ENCODE measurements around the gene TLNRD1.
"Not testable (repeated sequence)": the region's sequence is repeated elsewhere in the genome, so short reads cannot be mapped to it uniquely, and the experiment has no call there.

The TLNRD1 gene

DNA sequence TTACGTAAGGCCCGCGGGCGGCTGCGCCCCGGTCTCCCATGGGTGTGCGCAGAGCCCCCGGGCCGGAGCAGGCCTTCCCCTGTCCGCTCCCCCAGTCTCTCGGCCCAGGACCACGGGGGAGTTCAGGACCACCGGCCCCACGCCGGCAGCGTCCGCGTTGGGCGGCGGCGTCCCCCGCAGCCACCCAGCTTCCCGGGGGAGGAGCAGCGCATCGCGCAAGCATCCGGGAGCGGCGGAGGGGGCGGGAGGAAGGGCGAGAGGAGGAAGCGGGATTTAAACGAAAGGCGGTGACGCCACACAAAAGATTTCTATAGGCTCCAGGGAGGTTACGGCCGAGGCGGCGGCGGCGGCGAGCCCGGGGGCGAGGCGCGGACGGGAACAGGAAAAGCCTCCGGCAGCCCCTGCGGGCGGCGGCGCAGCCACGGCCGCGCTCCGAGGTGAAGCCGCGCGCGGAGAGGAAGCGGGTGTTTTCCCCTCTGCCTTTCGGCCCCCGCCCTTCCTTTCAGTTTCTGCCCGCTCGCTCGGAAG, at the start of gene TLNRD1:
Gene TLNRD1, plus strand, starts transcription at position 300 of the 528 bp plus-strand sequence. CDS start 1,349 bp downstream, outside the sequence.
- peak; percentile 94 for DNase-seq (ENCODE audit: low read depth)

DNA sequence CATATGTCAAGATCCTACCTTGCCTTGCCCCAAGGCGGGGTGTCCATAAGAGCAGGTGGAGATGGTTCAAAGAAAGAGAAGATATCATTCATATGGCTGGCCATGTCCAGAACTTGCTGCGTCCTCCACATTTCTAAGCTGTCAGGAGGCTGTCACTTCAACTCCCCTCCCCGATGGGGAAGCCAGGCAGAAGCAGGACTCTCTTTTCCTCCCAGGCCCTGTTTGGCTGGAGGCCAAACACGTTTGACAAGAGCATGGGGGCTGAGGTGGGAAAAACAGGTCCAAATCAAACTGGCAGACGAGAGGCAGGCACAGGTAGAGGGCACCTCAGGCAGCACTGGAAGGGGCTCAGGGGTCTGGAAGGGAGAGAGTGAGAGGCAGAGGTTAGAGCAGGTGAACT, 48.8 kb upstream of the TLNRD1 start:
- DNase-seq (ENCODE audit: low read depth), result no peak

DNA sequence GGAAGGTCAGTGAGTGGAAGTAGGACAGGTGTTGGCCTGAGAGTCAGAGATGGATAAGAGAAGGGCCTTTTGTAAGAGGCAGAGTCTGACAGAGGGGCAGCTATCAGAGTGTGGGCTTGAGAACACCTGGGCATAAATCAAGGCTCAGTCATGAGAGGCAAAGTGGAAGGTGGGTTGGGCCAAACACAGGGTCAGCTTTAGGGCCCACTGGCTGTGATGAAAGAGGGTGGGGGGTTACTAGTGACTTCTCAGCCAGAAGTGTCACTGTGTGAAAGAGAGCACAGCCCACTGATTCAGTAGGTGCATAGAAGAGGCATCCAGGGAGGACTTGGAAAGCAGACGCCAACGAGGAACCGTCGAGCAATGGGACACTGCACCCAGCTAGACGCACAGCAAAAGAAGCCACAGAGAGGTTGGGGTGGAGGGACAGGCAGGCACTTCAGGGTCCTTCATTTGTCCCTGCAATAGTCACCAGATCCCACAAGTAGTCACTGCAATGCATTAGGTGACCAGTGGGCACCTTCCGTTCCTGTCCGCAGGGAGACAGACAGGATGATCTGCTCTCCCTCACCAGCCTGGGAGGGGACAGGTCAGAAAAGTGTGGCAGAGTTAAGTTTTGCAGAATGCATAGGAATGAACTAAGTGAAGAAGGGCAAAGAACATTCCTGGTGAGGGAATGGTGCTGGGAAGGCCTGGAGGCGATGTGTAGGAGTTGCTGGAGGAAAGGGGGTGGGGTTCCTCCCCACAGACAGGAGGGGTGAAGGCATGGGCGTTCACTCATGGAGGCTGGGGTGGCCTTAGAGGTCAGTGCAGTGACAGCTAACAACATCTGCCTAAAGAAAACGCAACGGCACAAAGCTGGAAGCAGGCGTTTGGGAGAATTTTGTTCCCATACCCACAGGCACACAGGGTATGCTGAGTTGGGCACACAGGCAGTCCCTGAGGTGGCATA, 47.4 kb upstream of the TLNRD1 start:
- DNase-seq (ENCODE audit: low read depth), result no peak

DNA sequence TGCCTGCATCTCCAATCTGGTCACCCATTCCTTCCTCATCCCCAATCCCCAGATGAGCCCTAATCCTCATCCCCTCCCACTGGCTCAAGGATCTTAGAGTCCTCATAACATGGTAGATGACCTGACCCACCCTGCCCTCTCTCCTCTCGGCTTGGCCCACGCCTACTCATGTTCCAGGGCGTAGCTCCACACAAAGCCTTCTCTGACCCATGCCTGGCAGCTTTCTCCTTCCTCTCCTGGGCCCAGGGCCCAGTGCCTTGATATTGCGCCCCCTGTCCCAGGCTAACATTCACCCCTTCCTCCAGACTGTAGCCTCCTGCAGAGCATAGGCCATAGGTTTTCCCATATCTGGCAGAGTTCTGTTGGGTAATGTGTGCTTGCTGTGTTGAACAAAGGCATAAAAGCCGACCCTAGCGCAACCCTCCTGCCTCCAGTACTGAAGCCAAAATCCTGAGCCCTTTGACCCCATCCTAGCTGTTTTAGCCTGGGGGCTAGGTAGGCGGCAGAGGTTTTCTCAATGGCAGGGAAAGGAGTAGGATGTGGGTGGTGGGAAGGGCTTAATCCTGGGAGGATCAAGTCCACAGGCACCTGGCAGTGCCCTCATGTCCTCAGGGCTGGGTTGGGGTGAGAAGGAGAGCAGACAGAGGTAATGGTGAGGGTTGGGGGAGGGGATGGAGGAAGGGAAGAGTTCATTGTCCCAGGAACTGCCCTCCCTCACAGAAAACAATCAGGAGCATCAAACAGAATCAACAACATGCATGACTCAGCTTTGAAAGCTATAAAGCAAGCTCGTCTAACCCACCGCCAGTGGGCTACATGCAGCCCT, 46.6 kb upstream of the TLNRD1 start:
- no peak for DNase-seq (ENCODE audit: low read depth)

DNA sequence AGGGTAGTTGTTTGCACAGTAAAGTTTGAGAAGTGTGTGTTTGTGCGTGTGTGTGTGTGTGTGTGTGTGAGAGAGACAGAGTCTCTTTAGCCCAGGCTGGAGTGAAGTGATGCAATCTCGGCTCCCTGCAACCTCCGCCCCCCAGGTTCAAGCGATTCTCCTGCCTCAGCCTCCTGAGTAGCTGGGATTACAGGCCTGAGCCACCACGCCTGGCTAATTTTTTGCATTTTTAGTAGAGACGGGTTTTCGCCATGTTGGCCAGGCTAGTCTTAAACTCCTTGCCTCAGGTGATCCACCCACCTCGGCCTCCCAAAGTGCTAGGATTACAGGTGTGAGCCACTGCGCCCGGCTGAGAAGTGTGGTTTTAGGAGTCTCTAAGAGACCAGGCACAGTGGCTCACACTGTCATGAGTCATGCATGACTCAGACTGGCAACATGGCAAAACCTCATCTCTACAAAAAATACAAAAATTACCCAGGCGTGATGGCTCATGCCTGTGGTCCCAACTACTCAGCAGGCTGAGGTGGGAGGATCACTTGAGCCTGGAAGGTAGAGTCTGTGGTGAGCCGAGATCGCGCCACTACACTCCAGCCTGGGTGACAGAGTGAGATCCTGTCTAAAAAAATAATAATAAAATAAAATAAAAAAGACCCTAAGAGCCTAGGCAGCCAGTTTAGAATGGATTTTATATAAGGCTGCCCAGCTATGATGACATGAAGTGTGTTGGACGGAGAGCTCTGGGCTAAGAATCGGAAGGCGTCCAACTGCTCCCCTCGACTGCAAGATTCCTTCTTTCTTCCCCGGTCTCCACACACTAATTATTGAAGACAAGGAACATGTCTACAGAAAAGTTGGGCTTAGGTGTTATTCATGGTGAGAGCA, 44.9 kb upstream of the TLNRD1 start:
- DNase-seq (ENCODE audit: low read depth), result peak; percentile 78

DNA sequence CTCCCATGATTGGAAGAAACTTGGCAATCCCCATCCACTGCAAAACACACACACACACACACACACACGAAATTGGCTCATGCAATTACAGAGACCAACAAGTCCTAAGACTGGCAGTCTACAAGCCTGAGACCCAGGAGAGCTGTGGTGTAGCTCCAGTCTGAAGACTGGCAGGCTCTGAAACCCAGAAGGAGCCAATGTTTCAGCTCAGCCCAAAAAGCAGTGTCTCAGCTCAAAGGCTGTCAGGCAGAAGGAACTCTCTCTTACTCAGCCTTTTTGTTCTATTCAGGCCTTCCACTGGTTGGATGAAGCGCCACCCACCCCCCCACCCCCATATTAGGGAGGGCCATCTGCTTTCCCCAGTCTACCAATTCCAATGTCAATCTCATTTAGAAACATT, 43.2 kb upstream of the TLNRD1 start:
- DNase-seq (ENCODE audit: low read depth), result no peak

- no peak for DNase-seq (ENCODE audit: low read depth)
Measured at GRCh38 chr15:80957976-80958375, 42.7 kb upstream of the TLNRD1 start.

- DNase-seq (ENCODE audit: low read depth), result no peak
Measured at GRCh38 chr15:80958818-80959495, 41.8 kb upstream of the TLNRD1 start.

DNA sequence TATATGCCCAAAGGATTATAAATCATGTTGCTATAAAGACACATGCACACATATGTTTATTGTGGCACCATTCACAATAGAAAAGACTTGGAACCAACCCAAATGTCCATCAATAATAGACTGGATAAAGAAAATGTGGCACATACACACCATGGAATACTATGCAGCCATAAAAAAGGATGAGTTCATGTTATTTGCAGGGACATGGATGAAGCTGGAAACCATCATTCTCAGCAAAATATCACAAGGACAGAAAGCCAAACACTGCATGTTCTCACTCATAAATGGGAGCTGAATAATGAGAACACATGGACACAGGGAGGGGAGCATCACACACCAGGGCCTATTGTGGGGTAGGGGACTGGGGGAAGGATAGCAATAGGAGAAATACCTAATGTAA, 35.3 kb upstream of the TLNRD1 start:
- not testable (repeated sequence) for DNase-seq (ENCODE audit: low read depth)

GRCh38 chr15:80966431-80967197, 34.1 kb upstream of the TLNRD1 start:
- DNase-seq (ENCODE audit: low read depth), result no peak

DNA sequence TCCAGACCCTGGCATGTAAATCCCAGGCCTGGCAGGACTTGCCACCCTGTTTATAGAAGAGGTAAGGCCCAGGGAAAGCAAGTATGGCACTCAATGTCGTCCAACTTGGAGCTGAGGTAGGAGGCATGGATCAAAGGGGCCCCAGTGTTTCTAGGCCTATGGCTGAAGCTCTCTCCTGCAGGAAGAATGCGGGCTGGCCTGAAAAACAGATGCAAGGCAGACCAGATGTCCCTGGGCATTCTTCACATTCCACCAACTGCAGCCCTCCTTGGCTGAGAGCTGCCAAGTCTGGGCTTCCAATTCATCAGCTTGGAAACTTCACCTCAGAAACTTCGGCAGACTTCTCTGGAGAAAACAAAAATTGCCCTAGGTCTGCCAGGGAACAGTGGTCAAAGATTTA, 33.3 kb upstream of the TLNRD1 start:
- peak; percentile 72 for DNase-seq (ENCODE audit: low read depth)

- DNase-seq (ENCODE audit: low read depth), result no peak
Measured at GRCh38 chr15:80967991-80968510, 32.7 kb upstream of the TLNRD1 start.

GRCh38 chr15:80969316-80969715, 31.4 kb upstream of the TLNRD1 start:
- no peak for DNase-seq (ENCODE audit: low read depth)

DNA sequence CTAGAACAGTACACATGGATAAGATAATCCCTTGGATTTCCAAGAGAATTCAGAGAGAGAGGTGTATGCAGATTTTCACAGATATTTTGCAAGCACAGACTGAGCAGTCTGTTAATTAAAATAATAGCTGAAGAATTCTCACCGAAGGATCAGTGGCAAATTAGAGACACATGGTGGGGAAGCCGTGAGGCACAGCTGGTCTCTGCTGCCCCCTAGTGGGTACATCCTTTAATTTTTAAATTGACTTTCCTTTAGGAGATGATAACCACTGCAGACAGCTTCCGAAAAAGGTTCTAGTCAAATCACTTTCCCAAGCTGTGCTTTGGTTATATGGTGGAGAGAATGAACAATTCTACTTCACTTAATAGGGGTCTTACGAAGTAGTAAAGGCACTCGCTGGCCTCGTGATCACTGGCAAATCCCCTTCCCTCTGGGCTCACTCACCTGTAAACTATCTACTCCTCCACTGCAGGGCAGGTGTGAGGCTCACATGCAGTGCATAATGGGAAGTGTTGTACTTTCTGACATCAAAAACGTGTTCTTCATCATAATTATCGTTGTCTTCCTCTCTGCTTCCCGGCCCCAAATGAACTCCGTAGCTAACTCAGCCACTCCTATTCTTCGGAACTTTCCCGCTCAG, 30.6 kb upstream of the TLNRD1 start:
- DNase-seq (ENCODE audit: low read depth), result peak; percentile 54

GRCh38 chr15:80970658-80971057, 30.1 kb upstream of the TLNRD1 start:
- no peak for DNase-seq (ENCODE audit: low read depth)

DNA sequence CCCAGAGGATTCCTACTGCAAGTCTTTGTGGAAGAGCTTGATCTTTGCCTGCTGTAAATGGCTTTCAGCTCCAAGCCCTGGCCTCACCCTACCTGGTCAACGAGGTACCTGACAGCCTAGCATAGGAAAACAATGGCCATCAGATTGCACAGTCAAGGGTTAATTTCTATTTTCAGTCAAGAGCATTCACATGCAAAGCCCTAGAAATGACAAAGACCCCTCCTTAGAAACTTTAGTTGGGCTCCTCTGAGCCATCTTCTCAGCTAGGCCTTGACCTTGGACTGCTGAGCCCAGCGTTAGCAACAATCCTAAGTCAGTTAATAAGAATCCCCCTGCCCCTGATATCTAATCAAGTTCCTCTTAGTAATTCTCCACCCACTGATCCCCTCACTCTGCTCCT, 29.6 kb upstream of the TLNRD1 start:
- DNase-seq (ENCODE audit: low read depth), result no peak

DNA sequence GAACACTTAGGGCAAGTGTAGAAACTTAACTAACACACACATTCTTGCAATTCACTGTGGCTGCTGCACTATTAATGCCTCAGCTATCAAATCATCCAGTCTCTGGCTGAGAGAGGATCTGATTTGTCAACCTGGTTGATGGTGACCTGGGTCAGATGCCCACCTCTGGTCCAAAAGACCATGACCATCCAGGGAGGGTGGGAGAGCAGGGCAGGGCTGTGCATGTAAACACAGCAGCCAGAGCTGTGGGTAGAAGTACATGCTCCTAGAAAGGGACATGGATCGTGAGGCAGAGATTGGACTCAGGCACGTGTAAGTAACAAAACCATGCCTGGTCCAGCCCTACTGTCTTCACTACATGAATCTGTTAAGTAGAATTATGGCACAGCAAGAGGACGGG, 28.4 kb upstream of the TLNRD1 start:
- DNase-seq (ENCODE audit: low read depth), result no peak

DNA sequence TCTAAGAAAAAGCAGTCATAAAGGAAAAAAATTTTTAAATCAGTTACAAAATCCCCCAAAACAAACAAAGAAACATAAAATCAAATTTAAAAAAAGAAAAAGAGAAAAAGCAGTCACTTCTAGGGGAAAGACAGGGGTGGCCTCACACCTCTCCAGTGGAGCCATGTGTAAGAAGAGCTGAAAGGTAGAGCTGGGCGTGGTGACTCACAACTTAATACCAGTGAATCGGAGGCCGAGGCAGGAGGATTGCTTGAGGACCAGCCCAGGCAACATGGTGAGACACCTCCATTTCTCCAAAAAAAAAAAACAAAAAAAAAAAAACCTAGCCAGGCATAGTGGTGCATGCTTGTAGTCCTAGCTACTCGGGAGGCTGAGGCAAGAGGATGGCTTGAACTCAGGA, 25.8 kb upstream of the TLNRD1 start:
- DNase-seq (ENCODE audit: low read depth), result no peak

DNA sequence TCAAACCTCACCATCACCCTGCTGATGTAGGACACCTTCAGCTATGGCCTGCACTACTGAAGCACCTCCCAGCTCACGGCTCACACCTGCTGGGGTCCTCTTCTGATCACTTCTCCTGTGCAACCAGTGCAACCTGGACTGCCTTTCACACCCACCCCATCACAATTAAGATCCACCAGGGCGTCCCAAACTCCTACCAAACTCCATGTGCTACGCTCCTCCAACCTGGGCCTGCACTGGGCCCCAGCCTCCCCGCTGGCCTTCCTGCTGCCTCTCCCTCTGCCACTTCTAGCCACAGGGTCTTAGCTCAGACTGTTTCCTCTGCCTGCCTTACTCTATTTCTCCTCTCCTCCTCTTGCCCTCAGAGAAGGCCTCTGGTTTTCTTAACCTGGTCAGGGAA, 23.9 kb upstream of the TLNRD1 start:
- no peak for DNase-seq (ENCODE audit: low read depth)

GRCh38 chr15:80977627-80978036, 23.1 kb upstream of the TLNRD1 start:
- peak; percentile 60 for DNase-seq (ENCODE audit: low read depth)

Measured in fibroblast of gingiva (primary cell).